ENCODE data around the gene PPP1R3D. TPM values are rescaled to one million over a fixed set of nuclear protein-coding genes. Genes with fewer than 3 reads are reported as not detected.

The PPP1R3D gene
- total and polyA plus RNA-seq, 10 of the 15 experiments (the other 5 are each of a cell fraction or from before 2014, with no cell fraction given): 0.39 to 4.8 (median 2.9) TPM

DNA sequence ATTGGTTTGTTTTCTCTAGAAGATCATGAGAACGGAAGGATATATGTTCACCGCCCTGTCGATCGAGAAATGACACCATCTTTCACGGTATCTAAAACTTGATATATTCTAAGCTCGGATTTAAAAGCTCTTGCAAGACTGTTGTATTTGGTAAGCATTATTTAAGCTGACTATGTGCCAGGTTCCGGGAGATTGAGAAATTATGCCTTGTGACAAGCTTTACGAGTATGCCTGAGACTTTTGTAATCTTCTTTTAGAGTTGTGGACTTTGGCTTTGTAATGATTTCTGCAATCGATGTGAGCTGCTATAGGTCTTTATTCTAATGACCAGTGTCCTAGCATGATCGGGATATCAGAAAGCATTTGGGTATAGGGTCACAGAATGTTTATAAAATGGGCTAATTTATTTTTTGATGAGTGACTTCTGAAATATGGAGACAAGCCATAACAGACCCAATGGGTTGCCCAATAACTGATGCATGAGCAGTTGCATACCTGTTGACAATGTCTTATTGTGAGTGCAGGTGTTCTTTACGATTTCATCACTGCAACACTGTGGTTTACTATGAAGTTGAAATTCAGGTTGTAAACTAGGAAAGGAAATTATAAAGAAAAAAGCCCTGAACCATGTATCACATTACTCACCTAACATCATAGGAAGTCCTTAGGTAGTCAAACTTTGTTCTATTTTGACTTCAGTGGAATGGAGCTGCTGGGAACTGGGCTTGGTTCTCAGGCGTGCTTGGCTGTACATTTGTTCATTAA, 32.1 kb upstream of the PPP1R3D start:
- intact Hi-C loops (cut with micrococcal nuclease; ENCODE audit: unreplicated experiment): no loop called here
- ChIA-PET SMC1A (ENCODE audit: uncharacterized antibody, unreplicated experiment) (no interaction called here), RAD21 (ENCODE audit: unreplicated experiment) (no interaction called here), CTCF (interaction anchor here (1.2 to 1.4 kb wide), 2 partner anchors 21 to 22 kb away, joined by 3 read pairs; no protein-coding TSS in a partner anchor), POLR2A (no interaction called here)
- TF ChIP-seq RAD21 (IDR thresholded peaks at IDR 0.05; ENCODE audit: insufficient read depth, low read depth, low read length): no peak
- no peak for TF ChIP-seq CEBPZ (IDR thresholded peaks at IDR 0.05; ENCODE audit: low read depth, low read length)
- no peak for TF ChIP-seq CUX1 (IDR thresholded peaks at IDR 0.05; ENCODE audit: insufficient replicate concordance, low read depth, low read length)
- TF ChIP-seq ATF7 (IDR thresholded peaks at IDR 0.05; ENCODE audit: low read depth): no peak
- TF ChIP-seq ZNF274 (IDR thresholded peaks at IDR 0.05; ENCODE audit: insufficient read depth, insufficient read length): no peak
- no peak for TF ChIP-seq SMAD1 (IDR thresholded peaks at IDR 0.05; ENCODE audit: low read depth, partially characterized antibody)
- no peak for TF ChIP-seq KAT2A (conservative IDR thresholded peaks at IDR 0.05; ENCODE audit: control insufficient read depth, low read depth, low read length)
- TF ChIP-seq STAT1 (conservative IDR thresholded peaks at IDR 0.05): no peak
- TF ChIP-seq SUZ12 (IDR thresholded peaks at IDR 0.05; ENCODE audit: unreplicated experiment): no peak
- TF ChIP-seq BACH1 (IDR thresholded peaks at IDR 0.05; ENCODE audit: borderline replicate concordance): no peak
- TF ChIP-seq FOS (IDR thresholded peaks at IDR 0.05; ENCODE audit: borderline replicate concordance, extremely low read depth, insufficient read length): no peak
- TF ChIP-seq TCF12 (IDR thresholded peaks at IDR 0.05; ENCODE audit: low read depth, low read length): no peak
- TF ChIP-seq YY1 (IDR thresholded peaks at IDR 0.05; ENCODE audit: low read depth, low read length): no peak
- no peak for TF ChIP-seq RELA (IDR thresholded peaks at IDR 0.05; ENCODE audit: borderline replicate concordance, partially characterized antibody)
- no peak for TF ChIP-seq JUNB (IDR thresholded peaks at IDR 0.05)
- no peak for TF ChIP-seq SMARCA5 (IDR thresholded peaks at IDR 0.05)
- TF ChIP-seq SIX5 (IDR thresholded peaks at IDR 0.05; ENCODE audit: low read depth, low read length, severe bottlenecking): no peak
- Histone ChIP-seq H3K9me3 (replicated peaks; ENCODE audit: control insufficient read depth, insufficient read depth, low read length) (no peaks in the 10 kb centered on the region), H3K27me3 (replicated peaks in 1 of 2; ENCODE audit: control insufficient read depth in 2 of 2, insufficient read depth in 2 of 2, low read length in 1 of 2) (no peaks in the 10 kb centered on the region), H3K27ac (ENCODE audit: control insufficient read depth, insufficient read depth) (no peak overlapping the region), H3K4me3 (no peak overlapping the region), H3K4me2 (ENCODE audit: control insufficient read depth, insufficient read depth) (no peak overlapping the region), H3K36me3 (ENCODE audit: control insufficient read depth in 2 of 2, insufficient read depth in 2 of 2, low read length in 1 of 2) (no peaks in the 10 kb centered on the region), H3K4me1 (ENCODE audit: control insufficient read depth, insufficient read depth, low read length) (no peaks in the 10 kb centered on the region), H4K20me1 (ENCODE audit: control insufficient read depth, insufficient read depth) (no peaks in the 10 kb centered on the region), H3K9ac (ENCODE audit: control insufficient read depth, insufficient read depth, low read length) (no peak overlapping the region), H3K79me2 (ENCODE audit: control insufficient read depth, insufficient read depth, low read length) (no peaks in the 10 kb centered on the region), H2AFZ (ENCODE audit: control insufficient read depth, low read depth, low read length) (no peak overlapping the region)
- no TSS peak for BruUV-seq (replicated peaks)
- ATAC-seq (no peak), FAIRE-seq (no peak), DNase-seq (ENCODE audit: low read depth, low spot score) (no peak)
- in situ Hi-C loops (cut with MboI): no loop called here
- 62% methylated on average over 12 of the region's 12 CpGs for WGBS (ENCODE audit: insufficient coverage, insufficient replicate concordance, low lambda C conversion rate, missing lambda C conversion rate)

All from GM12878 (cell line).